HG02571 (cell line): ENCODE measurements around the gene CYBC1.
"Not testable (repeated sequence)": the region's sequence is repeated elsewhere in the genome, so short reads cannot be mapped to it uniquely, and the experiment has no call there.

Experiments
- ATAC-seq: cut with Tn5 transposase; IDR thresholded peaks from one replicate; pipeline ENCODE4 v1.9.1; 2021; ENCODE audit warnings: mild to moderate bottlenecking, moderate library complexity; ENCODE audit not compliant: unreplicated experiment

CYBC1 gene

DNA sequence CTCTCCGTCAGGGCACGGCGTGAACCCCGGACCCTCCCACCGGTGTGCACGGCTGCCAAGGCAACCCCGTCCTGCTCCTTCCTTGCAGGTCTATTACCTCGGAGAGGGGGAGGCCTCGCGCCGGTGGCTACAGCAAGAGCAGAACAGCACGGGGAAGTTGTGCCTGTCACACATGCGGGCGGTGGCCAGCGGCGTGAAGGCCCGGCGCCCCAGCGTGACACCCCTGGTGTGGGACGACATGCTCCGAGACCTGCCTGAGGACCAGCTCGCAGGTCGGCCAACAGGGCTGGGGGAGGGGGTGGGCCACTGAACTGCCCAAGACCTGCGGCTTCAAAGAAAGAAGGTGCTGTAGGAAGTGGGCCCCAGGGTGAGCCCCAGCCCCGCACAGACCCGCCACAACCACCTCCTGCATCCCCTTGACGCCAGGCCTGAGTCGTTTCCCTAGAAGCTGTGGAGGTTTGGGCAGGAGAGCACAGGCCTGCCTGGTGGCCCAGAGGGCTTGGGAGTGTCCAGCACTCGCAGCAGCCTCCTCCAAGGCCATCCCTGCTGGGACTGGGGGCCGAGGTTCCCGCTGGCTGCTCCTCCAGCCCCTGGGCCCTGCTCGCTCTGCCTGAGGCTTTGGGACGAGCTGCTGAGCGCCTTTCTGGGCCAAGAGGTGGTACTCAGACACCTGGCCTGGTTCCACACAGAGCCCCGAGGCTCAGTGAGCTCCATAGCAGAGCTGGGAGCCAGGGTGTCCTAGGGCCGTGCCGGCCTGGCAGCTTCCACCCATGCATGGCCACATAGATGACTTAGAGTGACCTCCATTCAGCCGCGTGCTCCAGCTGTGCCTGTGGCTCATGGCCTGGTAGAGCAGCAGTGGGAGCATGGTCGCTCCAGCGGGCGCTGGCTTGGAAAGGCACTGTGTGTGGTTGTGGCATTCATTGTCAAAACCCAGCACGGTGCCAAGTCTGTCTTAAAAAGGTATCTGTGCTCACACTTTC is 14.7 kb downstream of the CYBC1 start:
- no peak for ATAC-seq

DNA sequence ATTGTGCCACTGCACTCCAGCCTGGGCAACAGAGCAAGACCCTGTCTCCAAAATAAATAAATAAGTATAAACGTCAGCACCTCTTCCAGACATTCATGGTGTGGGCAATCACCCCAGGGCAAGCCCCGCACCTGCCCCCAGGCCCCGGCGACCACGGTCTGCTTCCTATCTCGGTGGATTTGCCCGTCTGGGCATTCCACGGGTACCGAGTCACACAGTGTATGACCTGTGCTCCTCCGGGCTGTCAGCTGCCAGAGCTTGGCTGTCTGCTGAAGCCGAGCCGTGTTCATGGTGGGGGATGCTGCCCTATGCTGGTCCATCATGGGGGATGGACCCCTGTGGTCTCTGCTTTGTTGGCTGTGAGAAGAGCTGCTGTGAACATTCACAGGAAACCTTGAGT is 15.4 kb downstream of the CYBC1 start:
- no peak for ATAC-seq

DNA sequence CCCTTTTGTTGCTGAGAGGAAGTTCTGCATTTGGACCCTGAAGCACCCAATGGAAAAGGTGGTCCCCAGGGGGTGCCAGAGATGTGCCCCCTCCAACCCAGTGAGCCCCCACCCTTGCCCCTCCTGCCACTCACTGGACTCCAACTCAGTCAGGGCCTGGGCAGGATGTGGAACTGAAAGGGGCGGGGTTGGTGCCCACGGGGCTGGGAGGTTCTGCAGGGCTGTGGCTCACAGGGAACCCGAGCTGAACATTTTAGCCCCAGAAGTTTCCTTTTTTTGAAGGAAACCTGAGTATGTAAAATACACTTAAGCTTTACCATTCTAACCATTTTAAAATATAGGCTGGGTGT is 16.4 kb downstream of the CYBC1 start:
- ATAC-seq, result no peak

DNA sequence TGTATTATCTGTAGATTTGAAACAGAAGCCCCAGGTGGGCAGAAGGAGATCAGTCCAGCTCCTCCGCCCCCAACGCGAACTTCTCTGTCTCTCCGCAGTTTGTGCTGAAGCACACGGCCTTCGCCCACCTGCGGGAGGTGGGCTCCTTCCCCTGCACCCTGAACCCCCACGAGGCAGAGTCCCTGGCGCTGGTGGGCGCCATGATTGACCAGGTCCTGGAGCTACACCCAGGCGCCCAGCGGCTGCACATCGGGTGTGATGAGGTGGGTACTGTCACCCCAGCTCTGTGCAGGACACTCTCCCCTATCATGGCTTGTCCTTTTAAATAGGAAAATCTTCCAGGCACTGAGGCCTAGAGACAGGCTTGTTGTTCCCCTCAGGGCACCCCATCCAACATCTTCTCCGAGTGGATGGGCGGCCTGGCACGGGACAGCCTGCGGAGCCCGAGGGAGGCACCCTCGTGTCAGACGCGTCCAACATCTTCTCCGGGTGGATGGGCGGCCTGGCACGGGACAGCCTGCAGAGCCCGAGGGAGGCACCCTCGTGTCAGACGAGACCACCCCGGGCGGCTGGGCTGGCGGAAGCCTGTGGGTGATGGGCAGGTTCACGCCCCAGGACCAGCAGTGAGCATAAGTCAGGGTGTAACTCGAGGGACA is 16.9 kb downstream of the CYBC1 start:
- no peak for ATAC-seq

DNA sequence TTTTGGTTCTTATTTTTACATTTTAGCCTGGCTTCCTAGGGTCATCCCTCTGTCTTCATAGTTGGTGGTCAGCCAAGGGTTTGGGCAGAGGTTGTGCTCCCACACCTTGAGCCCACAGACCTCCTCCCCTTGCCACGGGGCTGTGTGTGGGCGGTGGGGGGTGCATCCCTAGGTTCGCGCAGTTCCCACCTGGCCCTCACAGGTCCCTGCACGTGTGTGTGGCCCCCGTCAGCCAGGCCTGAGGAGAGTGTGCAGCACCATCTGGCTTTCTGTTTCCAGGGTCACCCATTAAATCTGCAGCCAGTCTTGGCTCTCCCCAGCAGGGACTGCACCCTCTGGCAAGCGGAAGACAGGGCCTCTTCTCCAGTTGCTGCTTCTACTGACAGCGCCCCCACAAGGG is 18.5 kb downstream of the CYBC1 start:
- ATAC-seq, result no peak

DNA sequence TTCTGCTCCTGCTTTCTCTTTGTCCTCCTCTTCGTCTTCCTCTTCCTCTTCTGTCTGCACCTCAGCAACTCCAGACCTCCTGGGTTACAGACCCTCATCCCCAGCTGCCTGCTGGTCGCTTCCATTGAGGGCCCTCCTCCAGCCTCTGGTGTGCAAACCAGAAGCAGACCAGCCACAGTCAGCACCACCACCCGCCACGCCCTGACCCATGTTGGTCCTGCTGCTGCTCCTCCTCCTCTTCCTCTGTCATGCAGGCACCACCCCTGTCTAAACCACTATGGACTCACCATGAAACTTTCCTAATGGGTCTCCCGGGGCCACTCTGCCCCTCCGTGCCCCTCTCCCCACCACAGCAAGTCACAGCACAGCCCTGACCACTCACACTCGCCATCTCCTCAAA is 20.7 kb downstream of the CYBC1 start:
- ATAC-seq, result no peak

DNA sequence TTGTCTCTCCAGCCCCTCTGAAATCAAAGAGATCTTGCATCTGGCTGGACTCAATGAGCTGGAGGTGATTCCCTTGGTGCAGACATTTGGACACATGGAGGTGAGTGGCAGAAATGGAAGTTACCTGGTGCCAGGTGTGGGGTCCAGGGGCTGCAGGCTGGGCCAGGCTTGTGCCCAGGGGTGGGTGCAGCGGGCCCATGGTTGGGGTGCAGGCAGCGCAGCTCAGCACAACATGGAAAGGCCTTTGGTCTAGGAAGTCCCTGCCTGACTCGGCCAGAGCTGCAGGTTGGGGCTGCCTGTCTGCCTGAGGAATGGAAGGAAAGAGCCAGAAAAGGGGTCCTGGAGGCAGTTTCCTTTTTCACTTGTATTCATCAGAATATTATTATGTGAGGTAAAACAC is 22.0 kb downstream of the CYBC1 start:
- ATAC-seq, result no peak

DNA sequence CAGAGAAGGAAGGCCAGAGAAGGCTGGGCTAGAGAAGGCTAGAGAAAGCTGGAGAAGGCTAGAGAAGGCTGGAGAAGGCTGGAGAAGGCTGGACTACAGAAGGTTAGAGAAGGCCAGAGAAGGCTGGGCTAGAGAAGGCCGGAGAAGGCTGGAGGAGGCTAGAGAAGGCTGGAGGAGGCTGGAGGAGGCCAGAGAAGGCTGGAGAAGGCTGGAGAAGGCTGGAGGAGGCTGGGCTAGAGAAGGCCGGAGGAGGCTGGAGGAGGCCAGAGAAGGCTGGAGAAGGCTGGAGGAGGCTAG is 25.7 kb downstream of the CYBC1 start:
- no peak for ATAC-seq

DNA sequence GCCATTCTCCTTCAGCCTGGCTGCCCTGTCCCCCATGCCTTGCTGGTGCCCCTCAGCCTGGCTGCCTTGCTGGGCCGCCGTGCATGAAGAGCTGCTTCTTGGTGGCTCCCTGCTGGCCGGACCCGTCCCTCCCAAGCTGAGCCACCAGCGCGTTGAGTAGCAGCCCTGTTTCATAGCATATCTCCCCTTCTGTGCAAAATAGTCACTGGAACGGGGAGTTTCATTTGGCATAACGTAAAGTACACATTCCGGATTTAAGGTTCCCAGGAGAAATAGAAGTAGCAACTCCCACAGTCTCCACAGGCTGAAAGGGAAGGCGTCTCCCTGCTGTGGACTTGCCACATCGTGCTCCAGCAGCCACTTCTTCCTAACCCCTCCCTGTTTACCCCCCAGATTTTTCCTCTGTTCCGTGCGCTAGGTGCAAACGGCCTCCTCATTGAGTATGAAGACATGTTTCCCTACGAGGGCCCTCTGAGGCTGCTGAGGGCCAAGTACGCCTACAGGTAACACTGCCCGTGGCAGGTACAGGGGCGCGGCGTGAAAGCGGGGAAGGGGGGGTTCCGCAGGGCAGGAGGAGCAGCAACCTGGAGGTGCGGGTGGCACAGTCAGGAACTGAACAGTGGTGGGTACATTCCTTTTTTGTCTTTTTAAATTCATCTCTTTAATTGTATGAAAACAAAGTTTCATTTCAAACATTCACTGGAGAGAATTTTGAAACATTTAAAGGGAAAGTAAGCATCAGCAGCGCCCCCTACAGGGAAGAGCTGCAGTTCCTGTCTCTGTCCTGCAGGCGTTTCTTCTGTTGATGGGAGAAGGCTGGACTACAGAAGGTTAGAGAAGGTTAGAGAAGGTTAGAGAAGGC is 26.3 kb downstream of the CYBC1 start:
- no peak for ATAC-seq

DNA sequence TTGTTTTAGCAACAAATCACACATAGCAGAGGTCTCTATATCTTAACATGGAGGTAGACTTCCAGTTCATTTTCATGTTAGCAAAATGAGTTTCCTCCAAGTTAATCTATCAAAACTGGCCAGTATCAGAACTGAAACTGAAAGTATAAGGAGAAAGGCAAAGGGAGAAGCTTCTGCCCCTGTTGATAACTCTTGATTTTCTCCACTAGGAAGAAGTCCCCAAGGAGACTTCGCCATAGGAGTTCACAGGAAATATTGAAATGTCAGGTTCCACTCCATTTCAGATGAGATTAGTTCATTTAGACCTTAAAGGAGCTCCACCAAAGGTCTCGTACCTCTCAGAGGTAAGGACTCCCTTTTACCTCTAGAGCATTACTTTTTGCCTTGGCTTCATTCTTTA is 31.0 kb downstream of the CYBC1 start:
- ATAC-seq, result no peak

DNA sequence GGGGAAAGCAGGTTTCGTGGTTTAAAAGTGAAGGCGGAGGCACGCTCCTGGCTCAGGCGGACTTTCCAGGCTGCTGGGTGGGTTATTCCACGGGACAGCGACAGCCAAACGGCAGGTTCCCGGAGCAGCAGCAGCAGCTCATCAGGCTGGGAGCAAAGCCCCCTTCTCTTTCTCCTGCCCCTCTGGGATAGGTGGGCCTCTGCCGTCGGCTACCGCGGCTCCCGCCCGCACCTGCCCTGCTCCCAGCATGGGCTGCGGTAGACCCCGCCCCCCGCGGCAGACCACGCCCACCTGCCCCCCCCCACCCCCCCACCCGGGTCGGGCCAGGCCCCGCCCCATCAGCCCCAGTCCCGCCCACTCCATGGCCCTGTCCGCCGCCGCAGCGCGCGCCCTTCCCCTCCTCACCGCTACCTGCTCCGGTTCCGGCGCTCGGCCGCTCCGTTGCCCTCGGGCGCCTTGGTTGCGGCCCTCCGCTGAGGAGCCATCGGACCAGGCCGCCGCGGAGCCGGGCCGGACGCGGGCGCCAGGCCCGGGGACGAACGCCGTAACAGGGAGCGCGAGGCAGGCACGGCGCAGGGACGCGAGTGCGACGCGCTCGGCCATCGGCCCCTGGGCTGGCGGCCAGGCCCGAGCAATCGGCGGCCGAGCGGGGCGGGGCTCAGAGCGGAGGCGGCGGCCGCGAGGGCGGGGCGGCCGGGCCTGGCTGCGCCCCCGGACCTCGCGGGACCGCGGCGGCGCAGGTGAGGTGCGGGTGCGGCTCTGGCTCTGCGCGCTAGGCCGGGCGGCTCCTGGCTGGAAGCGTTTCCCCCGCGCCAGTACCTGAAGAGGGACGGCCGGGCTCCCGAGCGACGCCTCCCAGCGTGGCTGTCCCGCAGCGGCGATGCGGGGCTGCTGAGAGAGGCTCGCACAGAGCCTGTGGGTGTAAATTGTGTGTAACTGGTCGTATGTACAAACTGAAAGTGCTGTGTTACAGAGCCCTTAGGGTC is 32.3 kb downstream of the CYBC1 start, which contains the start of the genes HEXD and OGFOD3:
HEXD (plus strand) TSS at position 347 of the 986 bp plus-strand sequence. CDS start 1,453 bp downstream, outside the sequence.
OGFOD3 (minus strand) TSS at position 586 of the 986 bp plus-strand sequence; CDS start at position 485, 101 bp downstream.
- ATAC-seq, result peak; percentile 72

DNA sequence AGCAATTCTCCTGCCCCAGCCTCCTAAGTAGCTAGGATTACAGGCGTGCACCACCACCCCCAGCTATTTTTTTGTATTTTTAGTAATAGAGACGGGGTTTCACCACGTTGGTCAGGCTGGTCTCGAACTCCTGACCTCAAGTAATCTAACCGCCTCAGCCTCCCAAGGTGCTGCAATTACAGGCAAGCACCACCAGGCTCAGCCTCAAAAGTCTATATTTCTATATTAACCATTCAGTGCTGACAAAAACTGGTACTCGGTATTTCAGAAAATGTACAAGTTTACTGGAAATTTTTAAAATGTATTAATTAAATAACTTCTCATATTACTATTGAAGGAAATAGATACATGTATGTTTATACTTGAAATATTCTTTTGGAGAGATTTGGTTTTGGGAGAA is 33.8 kb downstream of the CYBC1 start:
- ATAC-seq, result no peak

DNA sequence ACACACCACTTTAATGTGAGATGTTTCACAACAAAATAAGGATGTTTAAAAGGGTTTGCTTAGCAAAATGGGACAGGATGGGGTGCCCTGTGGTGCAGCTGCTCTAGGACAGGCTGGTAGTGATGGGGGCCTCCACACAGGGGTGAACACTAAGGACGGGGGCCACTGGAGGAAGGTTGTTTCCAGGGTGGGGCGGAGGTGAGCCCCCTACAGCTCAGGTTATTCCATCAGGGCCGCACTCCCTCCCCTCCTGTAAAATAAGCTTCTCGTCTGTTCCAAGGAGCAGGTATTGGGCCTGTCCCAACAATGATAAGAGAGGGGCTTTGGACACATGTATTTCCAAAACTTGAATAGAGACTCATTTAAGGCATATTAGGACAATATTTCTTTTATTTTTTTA is 34.3 kb downstream of the CYBC1 start:
- ATAC-seq, result no peak

DNA sequence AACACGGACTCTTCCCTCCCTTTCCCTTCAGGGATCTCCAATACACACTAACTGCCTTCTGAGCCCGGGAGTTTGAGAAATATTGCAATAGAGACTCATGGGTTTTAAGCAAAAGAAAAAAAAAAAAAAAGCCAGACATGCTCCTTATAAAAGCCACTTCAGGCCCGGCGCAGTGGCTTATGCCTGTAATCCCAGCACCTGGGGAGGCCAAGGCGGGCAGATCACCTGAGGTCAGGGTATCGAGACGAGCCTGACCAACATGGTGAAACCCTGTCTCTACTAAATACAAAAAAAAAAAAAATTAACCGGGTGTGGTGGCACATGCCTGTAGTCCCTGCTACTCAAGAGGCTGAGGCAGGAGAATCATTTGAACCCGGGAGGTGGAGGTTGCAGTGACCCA is 34.8 kb downstream of the CYBC1 start:
- no peak for ATAC-seq

DNA sequence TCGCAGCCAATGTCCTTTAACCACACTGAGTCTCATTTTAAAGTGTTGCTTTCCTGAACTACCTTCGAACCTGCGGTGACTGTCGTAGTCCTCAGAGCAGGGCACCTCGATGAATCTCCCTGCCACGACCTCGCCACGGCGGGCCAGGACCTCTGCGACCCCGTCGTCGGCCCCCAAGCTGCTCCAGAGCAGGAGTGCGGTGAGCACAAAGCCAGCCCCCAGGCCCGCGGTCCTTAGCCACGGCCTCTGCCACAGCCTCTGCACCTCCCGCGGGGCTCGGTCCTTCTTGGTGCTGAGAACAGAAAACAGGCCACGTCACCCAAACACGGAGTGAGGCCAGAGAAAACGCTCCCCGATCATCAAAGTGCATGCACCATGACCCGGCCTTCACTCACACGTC is 35.2 kb downstream of the CYBC1 start:
- no peak for ATAC-seq

DNA sequence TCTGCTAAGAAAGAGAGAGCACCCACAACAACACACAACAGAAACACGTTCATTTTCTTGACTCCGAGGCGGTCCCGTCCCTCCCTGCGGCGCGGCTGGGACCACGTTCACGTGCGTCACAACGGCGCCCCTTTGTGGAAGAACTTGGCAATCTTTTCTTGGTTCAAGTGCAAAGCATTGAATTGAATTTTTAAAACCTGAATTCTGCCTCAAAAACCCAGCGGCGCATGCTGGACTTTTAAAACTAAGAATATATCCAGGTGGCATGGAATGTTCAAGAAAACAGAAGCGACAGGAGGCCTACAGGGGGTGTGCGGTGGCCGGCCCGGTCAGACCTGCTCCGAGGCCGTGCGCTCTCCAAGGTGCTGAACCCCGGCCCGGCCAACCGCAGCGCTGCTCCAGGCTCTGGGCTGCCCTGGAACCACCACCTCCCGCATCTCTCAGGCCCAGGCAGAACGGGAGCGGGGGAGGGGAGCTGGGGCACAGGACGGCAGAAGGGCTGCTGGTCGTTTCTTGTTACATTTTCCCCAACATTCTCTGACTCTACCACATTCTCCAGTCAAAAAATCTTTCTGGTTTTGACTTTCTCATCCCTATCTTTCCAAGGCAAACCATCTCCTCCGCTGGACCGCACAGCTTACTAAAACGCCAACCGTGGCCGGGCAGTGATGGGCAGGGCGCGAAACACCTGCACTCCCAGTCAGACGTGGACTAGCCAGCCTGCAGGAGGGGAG is 35.8 kb downstream of the CYBC1 start:
- no peak for ATAC-seq

DNA sequence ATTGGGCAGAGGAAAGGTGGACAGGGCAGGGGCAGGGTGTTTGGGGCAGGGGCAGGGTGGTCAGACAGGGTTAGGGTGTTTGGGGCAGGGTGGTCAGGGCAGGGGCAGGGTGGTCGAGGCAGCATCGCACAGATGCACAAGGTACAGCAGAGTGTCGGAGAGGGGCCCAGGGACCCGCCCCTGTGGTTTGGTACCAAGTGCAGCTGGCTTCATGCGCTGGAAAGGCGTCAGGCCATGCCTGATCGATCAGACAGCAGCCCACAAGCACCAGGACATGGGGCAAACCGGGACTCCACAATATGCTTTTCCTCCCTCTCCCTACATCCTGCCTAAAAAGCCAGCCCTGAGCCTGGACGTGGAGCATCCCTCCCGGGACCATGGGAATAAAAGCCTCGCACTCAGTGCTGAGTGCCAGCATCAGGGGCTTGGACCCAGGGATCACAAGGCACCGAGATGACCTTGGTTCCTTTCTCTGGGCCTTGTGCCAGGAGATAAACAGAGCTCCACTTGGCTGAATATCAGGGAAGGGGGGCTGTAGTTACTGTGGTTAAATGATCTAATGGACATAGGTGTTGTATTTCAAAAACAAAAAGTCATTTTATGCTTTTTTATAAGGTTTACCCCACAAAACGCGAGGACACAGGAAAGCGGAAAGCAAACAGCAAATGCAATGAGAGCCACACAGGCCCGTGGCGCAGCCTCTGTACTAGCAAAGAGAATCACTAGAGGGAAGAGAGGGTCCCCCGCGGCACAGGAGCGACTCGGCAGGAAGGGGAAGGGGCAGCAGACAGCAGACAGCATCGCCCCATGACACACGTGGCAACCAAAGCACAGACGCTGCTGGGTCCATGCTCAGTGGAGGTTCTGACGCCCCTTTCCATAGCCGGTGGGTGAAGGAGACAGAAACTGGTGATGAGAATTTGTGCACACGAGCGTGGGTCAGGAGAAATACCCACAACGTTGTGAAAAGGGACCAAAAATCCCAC is 37.7 kb downstream of the CYBC1 start:
- no peak for ATAC-seq

DNA sequence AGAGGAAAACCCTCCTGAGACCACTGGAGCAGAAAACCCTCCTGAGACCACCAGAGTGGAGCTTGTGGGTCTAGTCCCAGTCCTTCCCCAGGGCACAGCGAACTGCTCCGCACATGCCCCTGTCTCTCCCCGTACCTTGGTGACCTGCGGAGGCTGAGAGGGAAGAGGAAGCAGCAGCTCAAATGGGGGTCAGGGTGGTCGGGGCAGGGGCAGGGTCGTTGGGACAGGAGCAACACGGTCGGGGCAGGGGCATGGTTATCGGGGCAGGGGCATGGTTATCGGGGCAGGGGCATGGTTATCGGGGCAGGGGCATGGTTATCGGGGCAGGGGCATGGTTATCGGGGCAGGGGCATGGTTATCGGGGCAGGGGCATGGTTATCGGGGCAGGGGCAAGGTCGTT is 38.5 kb downstream of the CYBC1 start:
- ATAC-seq, result not testable (repeated sequence)
